ENCODE results near the gene TMEM200B. TPM values are rescaled to one million over a fixed set of nuclear protein-coding genes. Genes with fewer than 3 reads are reported as not detected.

The TMEM200B gene
- total and polyA plus RNA-seq, 2 experiments from 2014 or later = 4.9 to 8.7 TPM

GRCh38 chr1:29120367-29120766 lies 3.3 kb downstream of the TMEM200B start:
- Mint-ChIP-seq H3K9me3 (no peaks in the 10 kb centered on the region), H3K27me3 (ENCODE audit: insufficient read depth, low read depth, poor library complexity) (peaks cover 33% of the 10 kb centered on the region), H3K4me1 (peaks cover 2% of the 10 kb centered on the region; the same call in 2 of the 3 replicates), H3K36me3 (ENCODE audit: low read depth) (peaks cover 17% of the 10 kb centered on the region), H3K27ac (no peak overlapping the region), H3K4me3 (no peak overlapping the region; the same call in 2 of the 3 replicates)
- H3K27me3 ChIP-seq (ENCODE audit: insufficient read depth) = peaks cover 40% of the 10 kb centered on the region
- H3K36me3 ChIP-seq (ENCODE audit: insufficient read depth) = no peaks in the 10 kb centered on the region
- H3K4me1 ChIP-seq (ENCODE audit: insufficient read depth) = peaks cover 6% of the 10 kb centered on the region; the same call in 1 of the 2 replicates
- no peak overlapping the region; the same call in 1 of the 2 replicates for H3K4me3 ChIP-seq
- H3K9me2 ChIP-seq (ENCODE audit: insufficient read depth) = no peaks in the 10 kb centered on the region
- TF ChIP-seq REST (IDR thresholded peaks at IDR 0.05; ENCODE audit: unreplicated experiment) (no peak), CREB1 (CRISPR knock-in tag; IDR thresholded peaks at IDR 0.05; ENCODE audit: low read depth) (no peak), NANOG (IDR thresholded peaks at IDR 0.05; ENCODE audit: borderline replicate concordance) (no peak), JUNB (IDR thresholded peaks at IDR 0.05; ENCODE audit: unreplicated experiment) (no peak), EZH2 (IDR thresholded peaks at IDR 0.05; ENCODE audit: low read depth, unreplicated experiment) (no peak), ZNF331 (CRISPR knock-in tag; IDR thresholded peaks at IDR 0.05; ENCODE audit: low read depth) (no peak), POLR2AphosphoS5 (IDR thresholded peaks at IDR 0.05; ENCODE audit: low read depth) (no peak), EZH2phosphoT487 (IDR thresholded peaks at IDR 0.05; ENCODE audit: unreplicated experiment) (no peak), STAT1 (IDR thresholded peaks at IDR 0.05; ENCODE audit: unreplicated experiment) (no peak), ZNF114 (CRISPR knock-in tag; IDR thresholded peaks at IDR 0.05) (no peak), CTCF (conservative IDR thresholded peaks at IDR 0.05; ENCODE audit: low read depth in 2 of 2) (no peak)
- TF ChIP-seq, protein P1, sequence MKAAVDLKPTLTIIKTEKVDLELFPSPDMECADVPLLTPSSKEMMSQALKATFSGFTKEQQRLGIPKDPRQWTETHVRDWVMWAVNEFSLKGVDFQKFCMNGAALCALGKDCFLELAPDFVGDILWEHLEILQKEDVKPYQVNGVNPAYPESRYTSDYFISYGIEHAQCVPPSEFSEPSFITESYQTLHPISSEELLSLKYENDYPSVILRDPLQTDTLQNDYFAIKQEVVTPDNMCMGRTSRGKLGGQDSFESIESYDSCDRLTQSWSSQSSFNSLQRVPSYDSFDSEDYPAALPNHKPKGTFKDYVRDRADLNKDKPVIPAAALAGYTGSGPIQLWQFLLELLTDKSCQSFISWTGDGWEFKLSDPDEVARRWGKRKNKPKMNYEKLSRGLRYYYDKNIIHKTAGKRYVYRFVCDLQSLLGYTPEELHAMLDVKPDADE (IDR thresholded peaks at IDR 0.05) = no peak
- TF ChIP-seq, protein P2, sequence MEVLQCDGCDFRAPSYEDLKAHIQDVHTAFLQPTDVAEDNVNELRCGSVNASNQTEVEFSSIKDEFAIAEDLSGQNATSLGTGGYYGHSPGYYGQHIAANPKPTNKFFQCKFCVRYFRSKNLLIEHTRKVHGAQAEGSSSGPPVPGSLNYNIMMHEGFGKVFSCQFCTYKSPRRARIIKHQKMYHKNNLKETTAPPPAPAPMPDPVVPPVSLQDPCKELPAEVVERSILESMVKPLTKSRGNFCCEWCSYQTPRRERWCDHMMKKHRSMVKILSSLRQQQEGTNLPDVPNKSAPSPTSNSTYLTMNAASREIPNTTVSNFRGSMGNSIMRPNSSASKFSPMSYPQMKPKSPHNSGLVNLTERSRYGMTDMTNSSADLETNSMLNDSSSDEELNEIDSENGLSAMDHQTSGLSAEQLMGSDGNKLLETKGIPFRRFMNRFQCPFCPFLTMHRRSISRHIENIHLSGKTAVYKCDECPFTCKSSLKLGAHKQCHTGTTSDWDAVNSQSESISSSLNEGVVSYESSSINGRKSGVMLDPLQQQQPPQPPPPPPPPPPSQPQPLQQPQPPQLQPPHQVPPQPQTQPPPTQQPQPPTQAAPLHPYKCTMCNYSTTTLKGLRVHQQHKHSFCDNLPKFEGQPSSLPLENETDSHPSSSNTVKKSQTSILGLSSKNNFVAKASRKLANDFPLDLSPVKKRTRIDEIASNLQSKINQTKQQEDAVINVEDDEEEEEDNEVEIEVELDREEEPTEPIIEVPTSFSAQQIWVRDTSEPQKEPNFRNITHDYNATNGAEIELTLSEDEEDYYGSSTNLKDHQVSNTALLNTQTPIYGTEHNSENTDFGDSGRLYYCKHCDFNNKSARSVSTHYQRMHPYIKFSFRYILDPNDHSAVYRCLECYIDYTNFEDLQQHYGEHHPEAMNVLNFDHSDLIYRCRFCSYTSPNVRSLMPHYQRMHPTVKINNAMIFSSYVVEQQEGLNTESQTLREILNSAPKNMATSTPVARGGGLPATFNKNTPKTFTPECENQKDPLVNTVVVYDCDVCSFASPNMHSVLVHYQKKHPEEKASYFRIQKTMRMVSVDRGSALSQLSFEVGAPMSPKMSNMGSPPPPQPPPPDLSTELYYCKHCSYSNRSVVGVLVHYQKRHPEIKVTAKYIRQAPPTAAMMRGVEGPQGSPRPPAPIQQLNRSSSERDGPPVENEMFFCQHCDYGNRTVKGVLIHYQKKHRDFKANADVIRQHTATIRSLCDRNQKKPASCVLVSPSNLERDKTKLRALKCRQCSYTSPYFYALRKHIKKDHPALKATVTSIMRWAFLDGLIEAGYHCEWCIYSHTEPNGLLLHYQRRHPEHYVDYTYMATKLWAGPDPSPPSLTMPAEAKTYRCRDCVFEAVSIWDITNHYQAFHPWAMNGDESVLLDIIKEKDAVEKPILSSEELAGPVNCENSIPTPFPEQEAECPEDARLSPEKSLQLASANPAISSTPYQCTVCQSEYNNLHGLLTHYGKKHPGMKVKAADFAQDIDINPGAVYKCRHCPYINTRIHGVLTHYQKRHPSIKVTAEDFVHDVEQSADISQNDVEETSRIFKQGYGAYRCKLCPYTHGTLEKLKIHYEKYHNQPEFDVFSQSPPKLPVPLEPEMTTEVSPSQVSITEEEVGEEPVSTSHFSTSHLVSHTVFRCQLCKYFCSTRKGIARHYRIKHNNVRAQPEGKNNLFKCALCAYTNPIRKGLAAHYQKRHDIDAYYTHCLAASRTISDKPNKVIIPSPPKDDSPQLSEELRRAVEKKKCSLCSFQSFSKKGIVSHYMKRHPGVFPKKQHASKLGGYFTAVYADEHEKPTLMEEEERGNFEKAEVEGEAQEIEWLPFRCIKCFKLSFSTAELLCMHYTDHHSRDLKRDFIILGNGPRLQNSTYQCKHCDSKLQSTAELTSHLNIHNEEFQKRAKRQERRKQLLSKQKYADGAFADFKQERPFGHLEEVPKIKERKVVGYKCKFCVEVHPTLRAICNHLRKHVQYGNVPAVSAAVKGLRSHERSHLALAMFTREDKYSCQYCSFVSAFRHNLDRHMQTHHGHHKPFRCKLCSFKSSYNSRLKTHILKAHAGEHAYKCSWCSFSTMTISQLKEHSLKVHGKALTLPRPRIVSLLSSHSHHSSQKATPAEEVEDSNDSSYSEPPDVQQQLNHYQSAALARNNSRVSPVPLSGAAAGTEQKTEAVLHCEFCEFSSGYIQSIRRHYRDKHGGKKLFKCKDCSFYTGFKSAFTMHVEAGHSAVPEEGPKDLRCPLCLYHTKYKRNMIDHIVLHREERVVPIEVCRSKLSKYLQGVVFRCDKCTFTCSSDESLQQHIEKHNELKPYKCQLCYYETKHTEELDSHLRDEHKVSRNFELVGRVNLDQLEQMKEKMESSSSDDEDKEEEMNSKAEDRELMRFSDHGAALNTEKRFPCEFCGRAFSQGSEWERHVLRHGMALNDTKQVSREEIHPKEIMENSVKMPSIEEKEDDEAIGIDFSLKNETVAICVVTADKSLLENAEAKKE (CRISPR knock-in tag; IDR thresholded peaks at IDR 0.05) = no peak
- no peaks in the 10 kb centered on the region for H3K79me2 ChIP-seq (replicated peaks; ENCODE audit: insufficient read depth)
- DNase-seq (ENCODE audit: low spot score) (no peak), ATAC-seq (no peak)
- no peaks in the 10 kb centered on the region; the same call in 1 of the 2 replicates for H4K20me1 ChIP-seq (replicated peaks; ENCODE audit: insufficient read depth)
- peaks cover 17% of the 10 kb centered on the region; the same call in 1 of the 2 replicates for H3F3A ChIP-seq (replicated peaks; ENCODE audit: low read depth)
- H3K27ac ChIP-seq (ENCODE audit: low read depth) = no peak overlapping the region
- no peak overlapping the region for H3K4me2 ChIP-seq
- H2AFZ ChIP-seq = no peak overlapping the region

Data from GM23338 (cell line).